ENCODE data around the gene NEK9. TPM values are rescaled to one million over a fixed set of nuclear protein-coding genes. Genes with fewer than 3 reads are reported as not detected.

NEK9 gene
- total RNA-seq, 1 experiment from 2014 or later, result 40.7 TPM

GRCh38 chr14:75164809-75165208 lies 38.0 kb upstream of the NEK9 start:
- ATAC-seq (no peak), DNase-seq (ENCODE audit: low read depth, low spot score) (no peak)
- TF ChIP-seq POLR2AphosphoS5 (IDR thresholded peaks at IDR 0.05; ENCODE audit: low read depth, low read length) (no peak), TCF7L2 (IDR thresholded peaks at IDR 0.05; ENCODE audit: low read depth, low read length) (no peak), REST (IDR thresholded peaks at IDR 0.05; ENCODE audit: insufficient read depth in 1 of 2, low read depth in 2 of 2, low read length in 1 of 2) (no peak), CTCF (IDR thresholded peaks at IDR 0.05) (no peak)
- no peaks in the 10 kb centered on the region for H3K9me3 ChIP-seq (ENCODE audit: control insufficient read depth, insufficient read depth, low read depth, low read length)
- H3K27ac ChIP-seq (ENCODE audit: low read length), result no peak overlapping the region
- H3K36me3 ChIP-seq (ENCODE audit: control insufficient read depth, insufficient read depth, low read length), result no peaks in the 10 kb centered on the region
- no peaks in the 10 kb centered on the region for H3K27me3 ChIP-seq (ENCODE audit: control insufficient read depth, insufficient read depth, low read length)
- in situ Hi-C loops (cut with HindIII; ENCODE audit: low pct_unique_long_range_greater_than_20kb, low sequenced_read_pairs), result no loop called here
- intact Hi-C loops (cut with micrococcal nuclease; ENCODE audit: unreplicated experiment), result no loop called here
- POLR2A ChIA-PET, result no interaction called here
- BruUV-seq (replicated peaks), result no TSS peak
- H3K4me3 ChIP-seq (ENCODE audit: low read depth in 2 of 2, low read length in 2 of 2), result no peak overlapping the region
- CTCF ChIA-PET, result interaction anchor here (0.6 kb wide), 1 partner anchor 130 kb away, joined by 6 read pairs; no protein-coding TSS in a partner anchor
- no peaks in the 10 kb centered on the region for H3K4me1 ChIP-seq (ENCODE audit: control insufficient read depth, insufficient read depth, low read length)

DNA sequence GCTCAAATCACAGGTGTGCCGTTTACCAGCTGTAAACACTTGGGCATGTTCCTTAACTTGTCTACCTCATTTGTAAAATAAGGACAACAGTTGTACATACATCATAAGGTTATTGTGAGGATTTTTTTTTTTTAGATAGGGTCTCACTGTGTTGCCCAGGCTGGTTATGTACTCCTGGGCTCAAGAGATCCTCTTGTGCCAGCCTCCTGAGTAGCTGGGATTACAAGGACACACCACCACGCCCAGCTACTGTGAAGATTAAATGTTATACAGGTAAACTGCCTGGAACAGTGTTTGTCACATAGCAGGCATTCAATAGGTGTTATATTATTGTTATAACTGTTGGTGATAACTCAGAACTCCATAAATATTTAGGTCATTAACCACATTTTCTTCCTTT lies 36.8 kb upstream of the NEK9 start:
- no TSS peak for BruUV-seq (replicated peaks)
- no peak for ATAC-seq
- ChIA-PET POLR2A (interaction anchor here (0.7 kb wide), 1 partner anchor 114 kb away, joined by 4 read pairs; no protein-coding TSS in a partner anchor), CTCF (interaction anchor here (0.6 kb wide), 1 partner anchor 103 kb away, joined by 3 read pairs; no protein-coding TSS in a partner anchor)
- H3K4me3 ChIP-seq (ENCODE audit: low read depth in 2 of 2, low read length in 2 of 2), result no peak overlapping the region
- no peak for DNase-seq (ENCODE audit: low read depth, low spot score)
- no peaks in the 10 kb centered on the region for H3K36me3 ChIP-seq (ENCODE audit: control insufficient read depth, insufficient read depth, low read length)
- no peaks in the 10 kb centered on the region for H3K27me3 ChIP-seq (ENCODE audit: control insufficient read depth, insufficient read depth, low read length)
- intact Hi-C loops (cut with micrococcal nuclease; ENCODE audit: unreplicated experiment), result no loop called here
- in situ Hi-C loops (cut with HindIII; ENCODE audit: low pct_unique_long_range_greater_than_20kb, low sequenced_read_pairs), result no loop called here
- H3K9me3 ChIP-seq (ENCODE audit: control insufficient read depth, insufficient read depth, low read depth, low read length), result no peaks in the 10 kb centered on the region
- no peak for TF ChIP-seq REST (IDR thresholded peaks at IDR 0.05; ENCODE audit: insufficient read depth in 1 of 2, low read depth in 2 of 2, low read length in 1 of 2)
- no peak for TF ChIP-seq TCF7L2 (IDR thresholded peaks at IDR 0.05; ENCODE audit: low read depth, low read length)
- no peak for TF ChIP-seq POLR2AphosphoS5 (IDR thresholded peaks at IDR 0.05; ENCODE audit: low read depth, low read length)
- TF ChIP-seq SIN3A (IDR thresholded peaks at IDR 0.05; ENCODE audit: borderline replicate concordance, insufficient read depth, low read depth, low read length), result no peak
- no peak for TF ChIP-seq CTCF (IDR thresholded peaks at IDR 0.05)
- no peak overlapping the region for H3K27ac ChIP-seq (ENCODE audit: low read length)
- no peaks in the 10 kb centered on the region; the same call in 1 of the 2 replicates for H3K4me1 ChIP-seq (ENCODE audit: control insufficient read depth, insufficient read depth, low read length)
